NB4 (cell line): Measurements from ENCODE around the gene POFUT2.

ENCODE experiments used
- DNase-seq: peaks from one replicate; pipeline ENCODE4 v3.0.0; 2010; ENCODE audit warnings: low read depth
- H3K4me3 ChIP-seq: one replicate; pipeline ENCODE4 v1.5.1; 2011; ENCODE audit warnings: mild to moderate bottlenecking, low read depth, low read length, moderate library complexity
- MAX ChIP-seq: IDR thresholded peaks from 2 replicates; pipeline ENCODE4 v1.6.1; 2011; ENCODE audit warnings: low read depth, low read length
- MYC ChIP-seq: IDR thresholded peaks from 2 replicates; pipeline ENCODE4 v1.6.1; 2011; ENCODE audit warnings: low read depth, low read length
- POLR2A ChIP-seq: IDR thresholded peaks from 2 replicates; pipeline ENCODE4 v1.6.1; 2011; ENCODE audit warnings: mild to moderate bottlenecking; ENCODE audit not compliant: insufficient read length; ENCODE audit errors: extremely low read depth
- TF ChIP-seq, protein P1 (sequence below): IDR thresholded peaks from one replicate; pipeline ENCODE4 v1.5.1; 2012; ENCODE audit warnings: low read depth, low read length

The POFUT2 gene

GRCh38 chr21:45313015-45313414, 25.3 kb upstream of the POFUT2 start:
- no peak for TF ChIP-seq MYC
- TF ChIP-seq, protein P1, sequence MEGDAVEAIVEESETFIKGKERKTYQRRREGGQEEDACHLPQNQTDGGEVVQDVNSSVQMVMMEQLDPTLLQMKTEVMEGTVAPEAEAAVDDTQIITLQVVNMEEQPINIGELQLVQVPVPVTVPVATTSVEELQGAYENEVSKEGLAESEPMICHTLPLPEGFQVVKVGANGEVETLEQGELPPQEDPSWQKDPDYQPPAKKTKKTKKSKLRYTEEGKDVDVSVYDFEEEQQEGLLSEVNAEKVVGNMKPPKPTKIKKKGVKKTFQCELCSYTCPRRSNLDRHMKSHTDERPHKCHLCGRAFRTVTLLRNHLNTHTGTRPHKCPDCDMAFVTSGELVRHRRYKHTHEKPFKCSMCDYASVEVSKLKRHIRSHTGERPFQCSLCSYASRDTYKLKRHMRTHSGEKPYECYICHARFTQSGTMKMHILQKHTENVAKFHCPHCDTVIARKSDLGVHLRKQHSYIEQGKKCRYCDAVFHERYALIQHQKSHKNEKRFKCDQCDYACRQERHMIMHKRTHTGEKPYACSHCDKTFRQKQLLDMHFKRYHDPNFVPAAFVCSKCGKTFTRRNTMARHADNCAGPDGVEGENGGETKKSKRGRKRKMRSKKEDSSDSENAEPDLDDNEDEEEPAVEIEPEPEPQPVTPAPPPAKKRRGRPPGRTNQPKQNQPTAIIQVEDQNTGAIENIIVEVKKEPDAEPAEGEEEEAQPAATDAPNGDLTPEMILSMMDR, result no peak
- TF ChIP-seq POLR2A, result no peak
- no peak for TF ChIP-seq MAX
- H3K4me3 ChIP-seq, result no peak overlapping the region
- no peak for DNase-seq

GRCh38 chr21:45312296-45312695, 24.6 kb upstream of the POFUT2 start:
- H3K4me3 ChIP-seq, result no peak overlapping the region
- no peak for DNase-seq
- TF ChIP-seq POLR2A (no peak), MAX (no peak), MYC (no peak)
- TF ChIP-seq, protein P1, result no peak

- TF ChIP-seq, protein P1, result no peak
- TF ChIP-seq MAX (no peak), MYC (no peak), POLR2A (no peak)
- H3K4me3 ChIP-seq, result no peak overlapping the region
- DNase-seq, result no peak
Observed at GRCh38 chr21:45310459-45310858, 22.8 kb upstream of the POFUT2 start.

- peak; percentile 21; the same call in 1 of the 2 replicates for TF ChIP-seq MAX
- TF ChIP-seq POLR2A, result no peak
- DNase-seq, result no peak
- H3K4me3 ChIP-seq, result no peak overlapping the region
Observed at GRCh38 chr21:45309987-45310381, 22.3 kb upstream of the POFUT2 start.

- DNase-seq, result peak; percentile 79
- TF ChIP-seq MYC (peak; percentile 42; the same call in 1 of the 2 replicates), POLR2A (no peak), MAX (peak; percentile 54)
- TF ChIP-seq, protein P1, result peak; percentile 79
- H3K4me3 ChIP-seq, result no peak overlapping the region
Observed at GRCh38 chr21:45309069-45309986, 21.6 kb upstream of the POFUT2 start.
